Measurements from ENCODE around the gene MCTP2.

Gene MCTP2

DNA sequence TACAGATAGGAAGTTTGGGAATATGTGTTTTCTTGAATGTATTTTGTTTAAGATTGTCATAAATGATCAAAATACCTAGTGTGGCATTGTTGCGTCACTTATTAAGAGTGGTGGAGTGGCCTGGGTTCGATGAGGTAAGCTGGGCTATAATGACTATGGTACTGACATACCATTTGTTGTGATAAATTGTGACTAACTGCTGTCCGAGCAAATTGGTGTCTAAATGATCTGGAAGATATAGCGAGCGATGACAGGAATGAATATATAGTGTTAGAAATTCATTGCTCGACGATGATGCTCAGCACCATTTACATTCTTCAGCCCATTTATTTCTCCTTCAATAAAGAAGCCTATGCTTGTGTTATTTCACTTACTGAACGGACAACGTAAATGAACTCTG, 123.3 kb downstream of the MCTP2 start:
- DNase-seq: no peak

- DNase-seq: no peak
These were observed 128.4 kb downstream of the MCTP2 start for GRCh38 chr15:94359716-94360115.

DNA sequence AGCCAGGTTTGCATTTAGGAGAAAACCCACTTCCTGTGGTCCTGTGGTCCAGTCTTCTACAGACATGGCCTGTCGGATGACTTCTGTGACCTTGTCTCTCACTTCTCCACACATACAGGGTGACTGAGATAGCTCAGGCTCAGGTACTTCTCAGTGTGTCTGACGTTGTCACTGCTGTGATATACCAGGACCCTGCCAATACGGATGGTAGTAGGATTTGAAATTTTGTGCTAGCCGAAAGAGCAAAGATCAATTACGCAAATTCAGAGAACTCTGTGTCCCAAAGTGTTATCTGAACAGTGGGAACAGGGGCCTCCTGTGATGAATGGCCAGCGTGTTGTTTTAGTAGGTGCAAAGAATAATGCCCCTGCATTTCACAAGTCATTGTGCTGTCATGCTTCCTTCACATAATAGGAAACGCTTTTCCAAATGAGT, 128.9 kb downstream of the MCTP2 start:
- DNase-seq: no peak

DNA sequence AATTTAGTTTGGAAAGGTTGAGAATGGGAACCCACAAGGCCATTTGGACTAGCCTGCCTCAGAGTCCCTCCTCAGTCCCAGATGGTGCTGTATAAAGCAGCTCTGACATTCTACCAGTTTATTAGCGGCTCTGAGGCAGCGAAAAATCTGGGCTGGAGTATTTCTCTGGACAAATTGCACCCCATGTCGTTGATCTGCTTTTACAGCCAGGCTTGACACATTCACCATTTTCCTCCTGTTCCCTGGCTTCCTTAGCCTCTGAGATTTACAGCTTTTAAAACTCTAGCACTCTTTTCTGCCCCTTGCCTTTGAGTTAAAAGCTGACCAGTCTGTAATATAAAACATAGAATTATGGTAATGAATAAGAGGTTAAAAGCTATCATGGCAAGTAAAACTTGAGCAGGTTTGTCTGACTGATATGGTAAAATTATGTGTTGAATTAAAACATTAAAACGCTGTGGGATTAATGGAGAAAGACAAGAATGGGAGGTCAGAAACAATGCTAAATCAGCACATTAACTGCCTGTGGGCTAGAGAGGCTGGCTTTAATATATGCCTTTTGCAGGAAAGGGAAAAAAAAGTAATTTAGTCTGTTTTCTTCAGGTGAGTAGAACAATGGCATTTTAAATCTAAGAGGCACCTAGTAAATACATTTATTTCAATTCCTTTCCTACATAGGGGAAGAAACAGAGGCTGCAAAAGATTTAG, 131.2 kb downstream of the MCTP2 start:
- no peak for DNase-seq

- no peak for DNase-seq
These were observed 132.0 kb downstream of the MCTP2 start for GRCh38 chr15:94363382-94363781.

GRCh38 chr15:94366781-94367180, 135.4 kb downstream of the MCTP2 start:
- no peak for DNase-seq

DNA sequence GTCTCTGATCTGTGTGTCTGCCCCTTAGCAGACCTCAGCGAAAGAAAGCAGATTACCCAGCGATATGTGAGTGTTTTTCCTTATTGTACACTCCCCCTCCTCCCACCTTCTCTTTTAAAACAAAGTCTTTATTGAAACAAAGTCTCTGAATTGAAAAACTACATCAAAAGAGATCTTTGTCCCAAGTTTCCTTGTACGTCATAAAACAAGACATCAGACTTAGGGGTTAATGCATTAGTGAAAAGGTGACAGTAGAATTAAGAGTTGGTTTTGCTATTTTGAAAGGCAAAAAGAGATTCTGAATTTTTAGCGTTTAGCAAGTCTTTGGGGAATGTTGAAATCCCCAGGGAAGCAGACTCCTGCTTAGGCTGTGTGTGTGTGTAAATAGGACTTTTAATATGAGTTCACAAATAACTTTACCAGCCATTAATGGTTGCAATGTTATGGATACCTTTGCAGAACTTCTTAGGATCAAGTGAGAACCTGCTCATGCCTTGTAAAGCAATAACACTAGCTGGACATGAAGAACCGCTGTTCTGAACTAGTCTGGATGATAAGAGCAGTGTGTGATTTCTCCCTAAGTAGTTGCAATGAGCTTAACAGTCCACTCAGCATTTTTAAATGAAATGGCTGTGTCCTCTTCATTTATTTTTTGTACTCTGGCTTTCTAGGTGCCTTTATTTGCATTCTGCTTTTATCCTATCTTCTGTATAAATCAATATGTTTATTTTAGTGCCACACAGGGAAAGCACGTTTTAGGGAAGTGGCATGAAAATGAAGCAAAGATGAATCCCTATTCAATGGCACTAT, 136.6 kb downstream of the MCTP2 start:
- no peak for DNase-seq

DNA sequence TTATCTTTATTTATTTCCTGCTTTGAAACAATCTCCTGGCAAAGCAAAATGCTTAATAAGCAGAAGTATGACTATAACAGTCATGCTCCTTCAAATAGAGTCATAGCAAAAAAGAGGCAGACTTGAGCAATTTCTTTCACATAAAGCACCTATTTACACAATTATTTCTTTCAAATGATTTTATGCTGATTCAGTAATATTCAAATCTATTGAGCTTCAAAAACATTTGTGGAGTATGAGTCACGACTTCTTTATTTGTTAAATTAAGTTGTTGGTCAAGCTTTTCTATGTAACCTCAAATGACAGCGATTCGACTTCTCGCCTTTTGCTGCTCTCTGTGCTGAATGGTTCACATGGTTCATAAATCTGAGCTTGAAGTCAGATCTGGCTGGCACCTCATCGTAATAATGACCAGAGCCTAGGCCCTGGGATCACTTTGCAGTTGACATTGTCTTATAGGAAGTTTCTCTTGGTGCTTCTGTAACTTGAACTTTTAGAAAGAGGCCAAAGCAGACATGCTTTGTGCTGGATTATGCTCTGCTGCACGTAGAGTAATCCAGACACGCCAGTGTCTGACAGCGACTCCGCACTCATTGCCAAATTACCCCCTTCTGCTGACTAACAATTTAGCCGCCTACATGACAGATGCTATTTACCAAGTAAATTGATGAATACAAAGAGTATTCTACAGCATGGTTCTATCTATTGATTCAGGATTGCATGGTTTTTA, 139.0 kb downstream of the MCTP2 start:
- no peak for DNase-seq

DNA sequence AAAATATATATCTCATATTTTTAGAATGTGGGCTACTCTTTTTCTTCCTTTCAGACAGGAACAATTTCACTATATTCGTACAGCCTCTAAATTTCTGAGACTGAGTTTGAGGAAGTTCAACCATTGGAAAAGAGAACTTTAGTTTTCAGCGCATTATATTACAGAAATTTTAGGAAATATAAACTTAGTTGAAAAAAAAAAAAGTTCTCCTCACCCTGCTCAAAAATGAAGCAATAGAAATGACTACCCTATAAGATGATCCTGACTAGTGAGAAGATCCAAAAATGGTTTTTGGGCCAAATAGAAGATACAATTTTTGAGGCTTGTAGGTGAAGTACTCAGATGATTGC, 139.6 kb downstream of the MCTP2 start:
- DNase-seq: no peak

DNA sequence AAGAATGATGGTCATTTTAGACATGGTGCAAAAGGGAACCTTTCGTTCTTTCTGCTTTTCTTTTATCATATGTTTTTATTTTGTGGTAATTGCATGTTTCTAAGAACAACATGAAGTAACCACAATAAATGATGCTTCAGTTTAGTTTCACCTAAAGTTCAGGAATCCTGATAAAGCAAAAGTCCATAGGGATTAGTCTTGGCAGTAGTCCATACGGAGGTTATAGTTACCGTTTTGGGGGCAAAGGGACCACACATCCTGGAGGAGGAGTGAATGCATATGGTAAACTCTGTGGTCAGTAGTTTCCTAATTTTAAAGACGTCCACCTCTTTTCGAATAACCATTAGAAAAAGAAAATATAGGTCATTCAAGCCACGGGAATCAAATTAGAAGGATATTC, 141.5 kb downstream of the MCTP2 start:
- DNase-seq: no peak

DNA sequence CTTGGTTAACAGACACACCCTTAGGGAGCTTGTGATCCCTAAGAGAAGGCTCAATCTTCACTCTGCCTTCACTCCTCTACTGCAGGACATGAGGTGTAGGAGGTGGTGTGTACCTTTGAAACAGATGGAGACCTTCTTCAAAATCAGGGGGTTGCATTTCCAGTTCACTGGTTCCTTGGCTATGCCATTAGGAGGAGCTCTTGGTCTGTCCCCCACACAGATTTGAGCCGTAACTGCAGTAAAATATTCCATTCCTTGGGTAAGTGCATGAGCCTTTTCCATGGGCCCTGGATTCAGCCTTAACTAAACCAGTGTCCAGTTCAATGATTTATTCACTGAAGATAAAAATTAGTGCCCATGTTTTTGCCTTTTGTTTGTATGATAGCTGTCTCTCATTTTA, 144.6 kb downstream of the MCTP2 start:
- DNase-seq: no peak

DNA sequence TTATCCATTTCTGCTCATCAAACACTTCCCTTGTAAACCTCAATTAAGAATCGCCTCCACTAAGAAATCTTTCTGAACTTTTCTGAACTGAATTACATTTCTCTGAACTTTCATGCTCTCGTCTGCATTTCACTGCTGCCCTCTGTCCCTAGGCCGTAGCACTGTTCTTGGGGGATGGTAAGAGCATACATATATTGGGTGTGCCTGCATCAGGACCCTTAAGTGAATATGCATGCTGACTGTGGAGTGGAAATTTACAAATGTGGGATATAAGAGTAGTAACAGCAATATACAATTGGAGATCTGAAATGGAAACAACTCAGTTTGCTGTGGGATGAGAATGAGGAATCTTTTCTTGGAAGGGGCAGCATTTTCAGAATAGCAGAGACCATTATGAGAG, 148.6 kb downstream of the MCTP2 start:
- no peak for DNase-seq

DNA sequence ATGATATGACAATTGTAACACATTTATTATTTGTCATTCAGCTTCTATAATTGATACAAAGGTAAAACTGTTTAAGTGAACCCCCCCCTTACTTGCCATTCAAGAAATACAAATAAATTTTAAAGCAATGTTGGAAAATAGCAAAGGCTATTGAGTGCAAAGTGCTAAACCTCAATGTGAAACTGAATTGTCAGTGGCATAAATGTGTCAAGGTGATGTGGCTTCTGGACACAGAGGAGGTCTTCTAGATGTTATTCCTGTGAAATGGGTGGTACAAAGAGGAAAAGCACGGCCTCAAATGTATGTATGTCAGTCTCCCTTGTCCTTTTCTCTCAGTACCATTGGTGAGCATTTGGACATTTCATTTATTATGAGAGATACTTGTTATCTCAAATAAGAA, 149.4 kb downstream of the MCTP2 start:
- no peak for DNase-seq

DNA sequence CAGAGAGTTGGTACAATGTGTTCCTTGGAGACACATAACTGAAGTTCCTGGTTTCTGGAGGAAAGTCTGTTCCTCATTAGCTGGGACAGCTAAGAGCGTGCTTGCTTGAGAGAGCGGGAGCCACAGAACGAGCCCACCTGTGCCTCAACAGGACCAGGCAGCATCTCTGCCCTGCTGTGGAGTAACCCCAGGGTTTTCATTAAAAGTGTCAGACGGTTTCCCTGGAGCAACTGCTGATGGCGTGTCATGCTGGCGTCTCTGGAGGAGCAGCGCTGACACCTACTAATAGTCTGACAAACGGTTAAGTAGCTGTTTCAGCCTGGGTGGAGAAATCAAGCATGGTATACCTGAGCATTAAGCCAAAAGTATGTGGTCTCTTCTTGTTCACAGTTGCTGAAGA, 150.0 kb downstream of the MCTP2 start:
- DNase-seq: no peak

- no peak for DNase-seq
These were observed 151.7 kb downstream of the MCTP2 start for GRCh38 chr15:94383041-94383440.

GRCh38 chr15:94383706-94384105, 152.3 kb downstream of the MCTP2 start:
- no peak for DNase-seq

DNA sequence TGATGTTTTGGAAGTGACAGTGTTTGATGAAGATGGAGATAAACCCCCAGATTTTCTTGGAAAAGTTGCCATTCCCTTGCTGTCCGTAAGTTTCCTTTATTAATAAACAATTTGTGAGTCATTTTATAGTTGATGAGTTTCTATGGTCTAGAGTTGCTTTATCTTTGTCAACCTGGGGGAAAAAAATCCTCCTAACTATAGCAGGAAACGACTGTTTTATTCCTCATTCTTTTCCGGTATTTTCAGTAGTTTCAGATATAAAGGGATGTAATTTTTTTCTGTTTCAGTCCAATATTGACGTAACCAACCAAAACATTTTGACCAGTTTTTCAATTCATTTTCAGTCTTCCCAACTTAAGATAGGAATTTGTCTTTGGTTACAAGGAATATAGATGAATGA, 154.1 kb downstream of the MCTP2 start:
- no peak for DNase-seq

- DNase-seq: no peak
These were observed 155.0 kb downstream of the MCTP2 start for GRCh38 chr15:94386351-94386750.

- DNase-seq: no peak
These were observed 156.1 kb downstream of the MCTP2 start for GRCh38 chr15:94387442-94387841.

- no peak for DNase-seq
These were observed 156.6 kb downstream of the MCTP2 start for GRCh38 chr15:94387849-94388441.

- no peak for DNase-seq
These were observed 164.3 kb downstream of the MCTP2 start for GRCh38 chr15:94395640-94396039.

DNA sequence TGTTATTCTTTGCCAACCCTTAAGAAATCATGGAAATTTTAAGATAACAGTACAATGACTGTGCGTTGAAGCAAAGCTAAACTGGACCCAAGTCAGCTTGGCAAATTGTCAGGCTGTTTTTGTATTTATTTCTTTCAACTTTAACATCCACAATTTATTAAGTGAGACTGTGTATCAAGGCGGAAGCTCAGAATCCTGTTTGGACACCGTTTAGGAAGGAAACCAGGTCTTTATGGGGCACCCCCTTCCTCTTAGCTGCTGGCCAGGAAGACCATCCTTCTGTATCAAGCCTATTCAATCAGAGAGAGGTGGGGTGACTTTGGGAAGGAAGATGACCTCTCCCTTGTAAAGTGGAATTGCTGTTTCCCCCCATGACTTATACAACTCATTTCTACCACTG, 166.0 kb downstream of the MCTP2 start:
- no peak for DNase-seq

GRCh38 chr15:94398001-94398400, 166.6 kb downstream of the MCTP2 start:
- no peak for DNase-seq
